Uterus (tissue), 4 donors: ENCODE data around the gene WDR72. TPM values are rescaled to one million over a fixed set of nuclear protein-coding genes. Genes with fewer than 3 reads are reported as not detected.
"Not testable (repeated sequence)": the region's sequence is repeated elsewhere in the genome, so short reads cannot be mapped to it uniquely, and the experiment has no call there.

Source experiments
- DNase-seq, 2 donors: peaks; one replicate each; pipeline ENCODE4 v3.0.0-alpha.2; 2019 to 2020
- H3K27ac ChIP-seq, 2 donors: fragments of 200-600 bp; sonication (generic); 1 replicate in 1 of 2; 2 replicates in 1 of 2; pipeline ENCODE4 v1.5.1; 2016 to 2018
- H3K27me3 ChIP-seq, 2 donors: fragments of 200-600 bp; sonication (generic); one replicate each; pipeline ENCODE4 v1.5.1; 2018 to 2019; ENCODE audit warnings: control low read depth in 1 of 2
- H3K36me3 ChIP-seq, 2 donors: fragments of 200-600 bp; sonication (generic); one replicate each; pipeline ENCODE4 v1.5.1; 2019; ENCODE audit warnings: control low read depth in 1 of 2
- H3K4me1 ChIP-seq, 2 donors: fragments of 200-600 bp; sonication (generic); one replicate each; pipeline ENCODE4 v1.5.1; 2018 to 2019; ENCODE audit warnings: control low read depth in 1 of 2
- H3K4me3 ChIP-seq, 2 donors: fragments of 200-600 bp; sonication (generic); 1 replicate in 1 of 2; 2 replicates in 1 of 2; pipeline ENCODE4 v1.5.1; 2018 to 2019; ENCODE audit warnings: mild to moderate bottlenecking in 1 of 2
- H3K9me3 ChIP-seq, 2 donors: fragments of 200-600 bp; sonication (generic); one replicate each; pipeline ENCODE4 v1.5.1; 2019; ENCODE audit warnings: control low read depth in 1 of 2
- CTCF ChIP-seq, 4 experiments: fragments of 200-600 bp in 2 of 4; fragments of 450-650 bp in 2 of 4; sonication (generic) in 2 of 4; IDR thresholded peaks; one replicate each; pipeline ENCODE4 v1.5.1; 2016 to 2019; ENCODE audit warnings: antibody characterized with exemption in 4 of 4, mild to moderate bottlenecking in 2 of 4, moderate library complexity in 1 of 4
- POLR2A ChIP-seq, 2 donors: fragments of 450-650 bp; IDR thresholded peaks; one replicate each; pipeline ENCODE4 v1.6.1; 2016; ENCODE audit warnings: antibody characterized with exemption in 2 of 2, mild to moderate bottlenecking in 1 of 2, moderate library complexity in 1 of 2
- intact Hi-C: fragments of 100-400 bp; cut with DNase I; formaldehyde crosslinking; loops from one replicate; pipeline ENCODE4 v1.15.1; 2023; ENCODE audit warnings: low total_unique reads
- total RNA-seq, 4 donors: library from RNA; depleted of rRNA in 3 of 4; stranded (reverse); fragments of >200 nt in 3 of 4; gene quantifications; one replicate each; pipeline versions ENCODE4 v1.1.0 to v1.2.4, GENCODE V29; 2014 to 2023
- donor health status: DM: yes; HTN: yes; CAD: no.

WDR72 gene
- total RNA-seq, 4 donors from 2014 or later: 0.15 to 2.8 (median 0.59) TPM; not detected in 1

- intact Hi-C loops: no loop called here
- no peak for DNase-seq
- Histone ChIP-seq H3K36me3 (no peaks in the 10 kb centered on the region), H3K4me3 (no peak overlapping the region), H3K4me1 (no peaks in the 10 kb centered on the region), H3K27ac (no peak overlapping the region), H3K27me3 (no peaks in the 10 kb centered on the region), H3K9me3 (peaks cover 0 to 3% of the 10 kb centered on the region in 2 donors)
- TF ChIP-seq CTCF (IDR thresholded peaks at IDR 0.05): no peak
- TF ChIP-seq POLR2A (IDR thresholded peaks at IDR 0.05): no peak
Measured at GRCh38 chr15:53559364-53560277, 199.8 kb downstream of the WDR72 start.

- no peak for TF ChIP-seq POLR2A (IDR thresholded peaks at IDR 0.05)
- no peak for TF ChIP-seq CTCF (IDR thresholded peaks at IDR 0.05)
- DNase-seq: no peak
- H3K36me3 ChIP-seq: no peaks in the 10 kb centered on the region
- no peak overlapping the region for H3K27ac ChIP-seq
- intact Hi-C loops: no loop called here
- H3K9me3 ChIP-seq: peaks cover 0 to 3% of the 10 kb centered on the region in 2 donors
- H3K4me1 ChIP-seq: no peaks in the 10 kb centered on the region
- H3K4me3 ChIP-seq: no peak overlapping the region
- no peaks in the 10 kb centered on the region for H3K27me3 ChIP-seq
Measured at GRCh38 chr15:53558384-53558783, 201.1 kb downstream of the WDR72 start.

- Histone ChIP-seq H3K4me1 (no peaks in the 10 kb centered on the region), H3K27ac (no peak overlapping the region), H3K9me3 (peaks cover 0 to 3% of the 10 kb centered on the region in 2 donors), H3K36me3 (no peaks in the 10 kb centered on the region), H3K4me3 (no peak overlapping the region), H3K27me3 (no peaks in the 10 kb centered on the region)
- DNase-seq: no peak
- intact Hi-C loops: no loop called here
- TF ChIP-seq POLR2A (IDR thresholded peaks at IDR 0.05) (no peak), CTCF (IDR thresholded peaks at IDR 0.05) (no peak)
Measured at GRCh38 chr15:53555226-53555625, 204.2 kb downstream of the WDR72 start.

GRCh38 chr15:53549697-53550305, 209.7 kb downstream of the WDR72 start:
- no peak for DNase-seq
- TF ChIP-seq CTCF (IDR thresholded peaks at IDR 0.05): no peak
- no peak for TF ChIP-seq POLR2A (IDR thresholded peaks at IDR 0.05)
- H3K4me1 ChIP-seq: no peaks in the 10 kb centered on the region
- no peak overlapping the region for H3K27ac ChIP-seq
- intact Hi-C loops: no loop called here
- no peaks in the 10 kb centered on the region for H3K9me3 ChIP-seq
- H3K4me3 ChIP-seq: no peak overlapping the region
- H3K27me3 ChIP-seq: no peaks in the 10 kb centered on the region
- H3K36me3 ChIP-seq: no peaks in the 10 kb centered on the region

GRCh38 chr15:53548236-53548635, 211.2 kb downstream of the WDR72 start:
- Histone ChIP-seq H3K4me3 (no peak overlapping the region), H3K9me3 (no peaks in the 10 kb centered on the region), H3K36me3 (no peaks in the 10 kb centered on the region), H3K27me3 (no peaks in the 10 kb centered on the region), H3K4me1 (no peaks in the 10 kb centered on the region), H3K27ac (no peak overlapping the region)
- no peak for DNase-seq
- TF ChIP-seq POLR2A (IDR thresholded peaks at IDR 0.05) (no peak), CTCF (IDR thresholded peaks at IDR 0.05) (no peak)
- intact Hi-C loops: no loop called here

- H3K36me3 ChIP-seq, H3K4me3 ChIP-seq, DNase-seq, H3K27ac ChIP-seq, H3K9me3 ChIP-seq, H3K4me1 ChIP-seq, H3K27me3 ChIP-seq, intact Hi-C loops: not testable (repeated sequence)
Measured at GRCh38 chr15:53540626-53541300, 218.7 kb downstream of the WDR72 start.
